ENCODE results near the gene KCNIP4. TPM values are rescaled to one million over a fixed set of nuclear protein-coding genes. Genes with fewer than 3 reads are reported as not detected.

KCNIP4 gene
- total RNA-seq, 1 experiment from 2014 or later, result 0.91 TPM

- Mint-ChIP-seq H3K27ac (ENCODE audit: low read depth, unreplicated experiment) (no peak overlapping the region), H3K4me3 (ENCODE audit: unreplicated experiment) (no peak overlapping the region), H3K27me3 (ENCODE audit: insufficient read depth, unreplicated experiment) (no peaks in the 10 kb centered on the region), H3K9me3 (ENCODE audit: unreplicated experiment) (no peaks in the 10 kb centered on the region), H3K4me1 (ENCODE audit: insufficient read depth, unreplicated experiment) (no peaks in the 10 kb centered on the region), H3K36me3 (ENCODE audit: insufficient read depth, unreplicated experiment) (no peaks in the 10 kb centered on the region)
- DNase-seq (ENCODE audit: unreplicated experiment), result no peak
- TF ChIP-seq CTCF (IDR thresholded peaks at IDR 0.05; ENCODE audit: unreplicated experiment), result no peak
- intact Hi-C loops (cut with micrococcal nuclease), result no loop called here
- CTCF ChIA-PET, result no interaction called here
- POLR2A ChIA-PET, result no interaction called here
- no TSS peak for BruUV-seq (replicated peaks)
Measured at GRCh38 chr4:21728304-21728703, 220.3 kb downstream of the KCNIP4 start.

- no peaks in the 10 kb centered on the region for H3K9me3 Mint-ChIP-seq (ENCODE audit: unreplicated experiment)
- intact Hi-C loops (cut with micrococcal nuclease), result no loop called here
- H3K4me1 Mint-ChIP-seq (ENCODE audit: insufficient read depth, unreplicated experiment), result peaks cover 6% of the 10 kb centered on the region
- H3K27ac Mint-ChIP-seq (ENCODE audit: low read depth, unreplicated experiment), result no peak overlapping the region
- peak; percentile 2 for DNase-seq (ENCODE audit: unreplicated experiment)
- CTCF ChIA-PET, result interaction anchor here (1.4 kb wide), 1 partner anchor 217 kb away, joined by 3 read pairs; no protein-coding TSS in a partner anchor
- H3K27me3 Mint-ChIP-seq (ENCODE audit: insufficient read depth, unreplicated experiment), result no peaks in the 10 kb centered on the region
- TF ChIP-seq CTCF (IDR thresholded peaks at IDR 0.05; ENCODE audit: unreplicated experiment), result no peak
- no peak overlapping the region for H3K4me3 Mint-ChIP-seq (ENCODE audit: unreplicated experiment)
- POLR2A ChIA-PET, result no interaction called here
- no peaks in the 10 kb centered on the region for H3K36me3 Mint-ChIP-seq (ENCODE audit: insufficient read depth, unreplicated experiment)
- BruUV-seq (replicated peaks), result no TSS peak
Measured at GRCh38 chr4:21726255-21726815, 222.2 kb downstream of the KCNIP4 start.

- Mint-ChIP-seq H3K36me3 (ENCODE audit: insufficient read depth, unreplicated experiment) (no peaks in the 10 kb centered on the region), H3K27me3 (ENCODE audit: insufficient read depth, unreplicated experiment) (no peaks in the 10 kb centered on the region), H3K9me3 (ENCODE audit: unreplicated experiment) (no peaks in the 10 kb centered on the region), H3K27ac (ENCODE audit: low read depth, unreplicated experiment) (no peak overlapping the region), H3K4me1 (ENCODE audit: insufficient read depth, unreplicated experiment) (peaks cover 6% of the 10 kb centered on the region), H3K4me3 (ENCODE audit: unreplicated experiment) (no peak overlapping the region)
- no peak for DNase-seq (ENCODE audit: unreplicated experiment)
- no peak for TF ChIP-seq CTCF (IDR thresholded peaks at IDR 0.05; ENCODE audit: unreplicated experiment)
- no TSS peak for BruUV-seq (replicated peaks)
- intact Hi-C loops (cut with micrococcal nuclease), result no loop called here
- ChIA-PET POLR2A (interaction anchor here (0.6 kb wide), 1 partner anchor 275 kb away, joined by 3 read pairs; no protein-coding TSS in a partner anchor), CTCF (interaction anchor here (0.6 kb wide), 1 partner anchor 200 kb away, joined by 3 read pairs; no protein-coding TSS in a partner anchor)
Measured at GRCh38 chr4:21722157-21722839, 226.3 kb downstream of the KCNIP4 start.

GRCh38 chr4:21716531-21716930 is 232.0 kb downstream of the KCNIP4 start:
- H3K4me3 Mint-ChIP-seq (ENCODE audit: unreplicated experiment), result no peak overlapping the region
- no peaks in the 10 kb centered on the region for H3K27me3 Mint-ChIP-seq (ENCODE audit: insufficient read depth, unreplicated experiment)
- no peaks in the 10 kb centered on the region for H3K9me3 Mint-ChIP-seq (ENCODE audit: unreplicated experiment)
- no peak overlapping the region for H3K27ac Mint-ChIP-seq (ENCODE audit: low read depth, unreplicated experiment)
- no peaks in the 10 kb centered on the region for H3K4me1 Mint-ChIP-seq (ENCODE audit: insufficient read depth, unreplicated experiment)
- H3K36me3 Mint-ChIP-seq (ENCODE audit: insufficient read depth, unreplicated experiment), result no peaks in the 10 kb centered on the region
- ChIA-PET CTCF (no interaction called here), POLR2A (no interaction called here)
- TF ChIP-seq CTCF (IDR thresholded peaks at IDR 0.05; ENCODE audit: unreplicated experiment), result no peak
- BruUV-seq (replicated peaks), result no TSS peak
- no peak for DNase-seq (ENCODE audit: unreplicated experiment)
- intact Hi-C loops (cut with micrococcal nuclease), result no loop called here
